HFFc6 (cell line): ENCODE data around the gene NID2. TPM values are rescaled to one million over a fixed set of nuclear protein-coding genes. Genes with fewer than 3 reads are reported as not detected.
A peak's percentile ranks its signal among the peaks of the same experiment; 100 is the strongest.

Experiments used
- DNase-seq: peaks from one replicate; pipeline ENCODE4 v3.0.0-alpha.2; 2018
- H3K27ac Mint-ChIP-seq: 2 replicates; pipeline ENCODE4 v1.8.0; 2020; ENCODE audit warnings: mild to moderate bottlenecking, mixed read lengths
- H3K27me3 Mint-ChIP-seq: 2 replicates; pipeline ENCODE4 v1.8.0; 2021; ENCODE audit warnings: mild to moderate bottlenecking, moderate library complexity, mixed read lengths; ENCODE audit not compliant: insufficient read depth
- H3K36me3 Mint-ChIP-seq: 2 replicates; pipeline ENCODE4 v1.8.0; 2021; ENCODE audit warnings: low read depth, mixed read lengths
- H3K4me1 Mint-ChIP-seq: 2 replicates; pipeline ENCODE4 v1.8.0; 2020; ENCODE audit warnings: low read depth, mixed read lengths
- H3K4me3 Mint-ChIP-seq: 2 replicates; pipeline ENCODE4 v1.8.0; 2020; ENCODE audit warnings: mild to moderate bottlenecking, moderate library complexity, mixed read lengths
- H3K9me3 Mint-ChIP-seq: 2 replicates; pipeline ENCODE4 v1.8.0; 2020; ENCODE audit warnings: mild to moderate bottlenecking, mixed read lengths
- total RNA-seq, 6 experiments: library from RNA; stranded (reverse); fragmentation: NEBNext Ultra II Directional; extraction: Animal tissue kit (Norgen Biotek cat#: 25700); gene quantifications; 2 replicates in 1 of 6; 3 replicates in 5 of 6; pipeline ENCODE4 v1.2.3, GENCODE V29; 2021
- TF ChIP-seq, protein P1 (sequence below): fragments of 200-600 bp; sonication (generic); IDR thresholded peaks from 2 replicates; pipeline ENCODE4 v1.5.0; 2021; ENCODE audit warnings: antibody characterized with exemption, mild to moderate bottlenecking

Gene NID2
- total RNA-seq, 6 experiments from 2014 or later: 97.3 to 125 (median 113) TPM

DNA sequence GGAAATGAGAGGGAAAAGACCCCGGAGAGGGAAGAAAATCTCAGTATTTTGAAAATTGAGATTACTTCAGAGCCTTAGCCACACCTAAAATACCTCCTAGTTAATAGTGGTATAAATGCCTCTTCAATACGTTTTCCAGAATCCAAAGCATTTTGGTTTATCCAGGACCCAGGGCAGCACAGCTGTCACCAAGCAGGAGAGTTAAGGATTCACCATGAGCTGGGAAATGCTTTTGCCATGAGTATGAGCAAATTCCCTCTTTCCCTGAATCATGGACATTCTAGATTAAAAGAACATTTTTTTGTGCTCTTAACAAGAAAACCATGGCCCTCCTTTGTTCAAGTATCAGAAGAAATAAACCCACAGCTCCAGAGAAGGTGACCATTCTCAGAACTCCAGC is 101.3 kb downstream of the NID2 start:
- Mint-ChIP-seq H3K9me3 (no peaks in the 10 kb centered on the region), H3K27me3 (peaks cover 21% of the 10 kb centered on the region)

DNA sequence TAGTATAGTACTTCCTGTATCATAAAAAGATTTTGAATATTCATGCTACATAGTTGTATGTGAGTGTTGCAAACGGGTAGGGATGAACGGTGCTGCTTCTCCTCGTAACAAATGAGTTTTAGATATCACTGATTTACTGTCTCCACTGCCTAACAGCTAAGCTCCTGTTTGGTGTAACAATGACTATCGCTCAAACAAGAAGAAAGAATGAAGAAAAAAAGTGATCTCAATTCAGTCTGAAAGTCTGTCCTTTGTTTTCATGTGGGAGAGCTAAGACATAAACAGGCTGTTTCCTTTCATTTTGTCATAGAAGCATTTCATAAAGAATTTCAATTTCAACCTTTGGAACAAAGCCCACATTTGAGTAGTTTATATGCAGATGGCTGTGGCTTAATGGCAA is 105.6 kb downstream of the NID2 start:
- H3K4me1 Mint-ChIP-seq: peaks cover 23% of the 10 kb centered on the region
- H3K9me3 Mint-ChIP-seq: peaks cover 8% of the 10 kb centered on the region
- peak overlapping the region; percentile 14; the same call in 1 of the 2 replicates for H3K4me3 Mint-ChIP-seq
- peaks cover 11% of the 10 kb centered on the region; the same call in 1 of the 2 replicates for H3K36me3 Mint-ChIP-seq
- DNase-seq: no peak
- TF ChIP-seq, protein P1, sequence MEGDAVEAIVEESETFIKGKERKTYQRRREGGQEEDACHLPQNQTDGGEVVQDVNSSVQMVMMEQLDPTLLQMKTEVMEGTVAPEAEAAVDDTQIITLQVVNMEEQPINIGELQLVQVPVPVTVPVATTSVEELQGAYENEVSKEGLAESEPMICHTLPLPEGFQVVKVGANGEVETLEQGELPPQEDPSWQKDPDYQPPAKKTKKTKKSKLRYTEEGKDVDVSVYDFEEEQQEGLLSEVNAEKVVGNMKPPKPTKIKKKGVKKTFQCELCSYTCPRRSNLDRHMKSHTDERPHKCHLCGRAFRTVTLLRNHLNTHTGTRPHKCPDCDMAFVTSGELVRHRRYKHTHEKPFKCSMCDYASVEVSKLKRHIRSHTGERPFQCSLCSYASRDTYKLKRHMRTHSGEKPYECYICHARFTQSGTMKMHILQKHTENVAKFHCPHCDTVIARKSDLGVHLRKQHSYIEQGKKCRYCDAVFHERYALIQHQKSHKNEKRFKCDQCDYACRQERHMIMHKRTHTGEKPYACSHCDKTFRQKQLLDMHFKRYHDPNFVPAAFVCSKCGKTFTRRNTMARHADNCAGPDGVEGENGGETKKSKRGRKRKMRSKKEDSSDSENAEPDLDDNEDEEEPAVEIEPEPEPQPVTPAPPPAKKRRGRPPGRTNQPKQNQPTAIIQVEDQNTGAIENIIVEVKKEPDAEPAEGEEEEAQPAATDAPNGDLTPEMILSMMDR: no peak
- peak overlapping the region; percentile 8; the same call in 1 of the 2 replicates for H3K27ac Mint-ChIP-seq
- H3K27me3 Mint-ChIP-seq: peaks cover 7% of the 10 kb centered on the region

More for the DNA sequence above, 101.3 kb downstream of the NID2 start:
- H3K27ac Mint-ChIP-seq: no peak overlapping the region; the same call in 1 of the 2 replicates
- H3K4me1 Mint-ChIP-seq: peaks cover 11% of the 10 kb centered on the region
- H3K36me3 Mint-ChIP-seq: no peaks in the 10 kb centered on the region
- no peak overlapping the region for H3K4me3 Mint-ChIP-seq
- TF ChIP-seq, protein P1: no peak
- no peak for DNase-seq

DNA sequence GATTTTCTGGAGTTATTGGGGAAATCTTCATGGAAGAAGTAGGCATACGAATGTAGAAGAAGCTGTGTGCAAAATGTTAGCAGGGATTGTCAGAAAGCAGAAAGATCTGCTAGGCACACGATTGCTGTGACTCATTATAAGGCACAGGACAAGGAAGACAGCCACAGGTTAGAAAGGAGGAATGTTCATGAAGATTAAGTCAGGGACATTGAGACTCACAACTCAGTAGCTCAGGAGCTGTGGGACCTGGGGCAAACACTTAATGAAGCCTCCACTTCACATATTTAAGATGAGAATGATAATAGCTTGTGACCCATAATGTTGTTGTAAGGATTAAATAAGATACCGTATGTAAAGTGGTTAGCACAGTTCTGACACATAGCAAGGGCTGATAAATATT is 106.1 kb downstream of the NID2 start:
- TF ChIP-seq, protein P1: no peak
- Mint-ChIP-seq H3K36me3 (peaks cover 15% of the 10 kb centered on the region; the same call in 1 of the 2 replicates), H3K9me3 (peaks cover 13% of the 10 kb centered on the region), H3K4me1 (peaks cover 23% of the 10 kb centered on the region), H3K27me3 (peaks cover 5% of the 10 kb centered on the region), H3K4me3 (no peak overlapping the region; the same call in 1 of the 2 replicates), H3K27ac (no peak overlapping the region; the same call in 1 of the 2 replicates)
- no peak for DNase-seq

DNA sequence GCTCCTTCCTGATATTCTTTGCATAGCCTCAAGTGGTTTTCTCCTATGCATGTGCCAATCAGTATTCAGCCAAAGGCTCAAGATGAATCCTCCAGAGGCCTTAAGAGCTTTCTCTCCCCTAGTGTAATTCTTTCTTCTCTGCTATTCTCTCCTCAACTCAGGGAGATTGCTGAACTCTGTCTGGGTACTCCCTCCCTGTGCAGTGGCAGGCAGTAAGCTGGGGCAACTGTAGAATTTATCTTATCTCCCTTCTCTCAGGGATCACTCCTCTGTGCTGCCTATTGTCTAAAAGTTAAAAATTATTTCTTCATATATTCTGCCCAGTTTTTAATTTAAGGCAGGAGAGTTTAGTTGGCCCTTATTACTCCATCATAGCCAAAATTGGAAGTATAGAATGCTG is 108.0 kb downstream of the NID2 start:
- peaks cover 3% of the 10 kb centered on the region for H3K27me3 Mint-ChIP-seq
- H3K4me1 Mint-ChIP-seq: peaks cover 23% of the 10 kb centered on the region
- TF ChIP-seq, protein P1: no peak
- H3K4me3 Mint-ChIP-seq: no peak overlapping the region
- peaks cover 13% of the 10 kb centered on the region for H3K9me3 Mint-ChIP-seq
- H3K36me3 Mint-ChIP-seq: peaks cover 15% of the 10 kb centered on the region; the same call in 1 of the 2 replicates
- H3K27ac Mint-ChIP-seq: no peak overlapping the region
- no peak for DNase-seq

DNA sequence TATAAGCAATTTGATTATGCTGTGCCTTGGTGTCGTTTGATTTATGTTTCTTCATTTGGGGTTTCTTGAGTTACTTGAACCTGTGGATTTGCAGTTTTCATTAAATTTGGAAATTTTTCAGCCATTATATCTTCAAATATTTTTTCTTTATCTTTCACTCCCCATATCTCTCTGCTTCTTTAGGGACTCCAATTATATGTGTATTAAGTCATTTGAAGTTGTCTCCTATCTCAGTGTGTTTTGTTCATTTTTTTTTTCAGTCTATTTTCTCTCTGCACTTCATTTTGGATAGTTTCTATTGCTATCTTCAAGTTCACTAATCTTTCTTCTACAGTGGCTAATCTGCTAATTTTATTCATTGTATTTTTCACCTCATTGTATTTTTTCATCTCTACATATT is 108.9 kb downstream of the NID2 start:
- H3K36me3 Mint-ChIP-seq: peaks cover 15% of the 10 kb centered on the region; the same call in 1 of the 2 replicates
- H3K4me1 Mint-ChIP-seq: peaks cover 23% of the 10 kb centered on the region
- peaks cover 3% of the 10 kb centered on the region for H3K27me3 Mint-ChIP-seq
- no peak overlapping the region for H3K4me3 Mint-ChIP-seq
- TF ChIP-seq, protein P1: no peak
- peaks cover 13% of the 10 kb centered on the region for H3K9me3 Mint-ChIP-seq
- DNase-seq: no peak
- no peak overlapping the region for H3K27ac Mint-ChIP-seq
